Gastrocnemius medialis (tissue), 4 donors: ENCODE results near the gene PLAC1. TPM values are rescaled to one million over a fixed set of nuclear protein-coding genes. Genes with fewer than 3 reads are reported as not detected.

Experiments
- ATAC-seq, 2 donors: fragments of 150-250 bp; one replicate each; pipeline ENCODE4 v1.9.1; 2016
- DNase-seq, 2 donors: peaks; one replicate each; pipeline ENCODE4 v3.0.0-alpha.2; 2019
- H3K27ac ChIP-seq, 4 donors: fragments of 200-600 bp; sonication (generic); 1 replicate in 1 of 4; 2 replicates in 3 of 4; pipeline ENCODE4 v1.5.1; 2016 to 2018; ENCODE audit warnings: mild to moderate bottlenecking in 2 of 4, moderate library complexity in 1 of 4
- H3K27me3 ChIP-seq, 3 donors: fragments of 200-600 bp; sonication (generic) in 2 of 3; 1 replicate in 1 of 3; 2 replicates in 2 of 3; pipeline versions ENCODE4 v1.5.1 to v1.6.0; 2016 to 2019; ENCODE audit warnings: mild to moderate bottlenecking in 1 of 3, moderate library complexity in 1 of 3
- H3K36me3 ChIP-seq, 2 donors: fragments of 200-600 bp; sonication (generic) in 1 of 2; one replicate each; pipeline ENCODE4 v1.5.1; 2017 to 2018
- H3K4me1 ChIP-seq, 2 donors: fragments of 200-600 bp; sonication (generic) in 1 of 2; one replicate each; pipeline ENCODE4 v1.5.1; 2016 to 2017; ENCODE audit warnings: mild to moderate bottlenecking in 2 of 2
- H3K4me3 ChIP-seq, 4 donors: fragments of 200-600 bp; sonication (generic) in 3 of 4; 1 replicate in 1 of 4; 2 replicates in 3 of 4; pipeline ENCODE4 v1.5.1; 2016 to 2019; ENCODE audit warnings: mild to moderate bottlenecking in 2 of 4
- H3K9me3 ChIP-seq, 3 donors: fragments of 200-600 bp; sonication (generic) in 2 of 3; 1 replicate in 1 of 3; 2 replicates in 2 of 3; pipeline ENCODE4 v1.5.1; 2016 to 2019
- POLR2A ChIP-seq, 2 donors: fragments of 450-650 bp; IDR thresholded peaks; one replicate each; pipeline ENCODE4 v1.6.1; 2017; ENCODE audit warnings: antibody characterized with exemption in 2 of 2, mild to moderate bottlenecking in 2 of 2, moderate library complexity in 2 of 2
- in situ Hi-C, 4 donors: fragments of 200-750 bp; cut with MboI; loops; one replicate each; pipeline versions ENCODE4 v1.15.0 to v1.8.0; 2017; ENCODE audit warnings: low sequenced_read_pairs in 4 of 4
- intact Hi-C: fragments of 100-400 bp; cut with DNase I; formaldehyde crosslinking; loops from one replicate; pipeline ENCODE4 v1.15.1; 2023; ENCODE audit warnings: low total_unique reads
- total RNA-seq, 4 donors: library from RNA; depleted of rRNA; stranded (reverse); fragments of >200 nt; gene quantifications; one replicate each; pipeline versions ENCODE4 v1.1.0 to v1.2.3, GENCODE V29; 2016
- TF ChIP-seq, protein P1 (sequence below), 5 experiments: fragments of 450-650 bp in 3 of 5; fragments of 200-600 bp in 2 of 5; sonication (generic) in 2 of 5; IDR thresholded peaks in 4 of 5; conservative IDR thresholded peaks in 1 of 5; 1 replicate in 4 of 5; 2 replicates in 1 of 5; pipeline ENCODE4 v1.5.1; 2016 to 2019; ENCODE audit warnings: antibody characterized with exemption in 5 of 5, mild to moderate bottlenecking in 3 of 5, moderate library complexity in 3 of 5

Gene PLAC1
- total RNA-seq, 4 donors from 2014 or later = not detected

DNA sequence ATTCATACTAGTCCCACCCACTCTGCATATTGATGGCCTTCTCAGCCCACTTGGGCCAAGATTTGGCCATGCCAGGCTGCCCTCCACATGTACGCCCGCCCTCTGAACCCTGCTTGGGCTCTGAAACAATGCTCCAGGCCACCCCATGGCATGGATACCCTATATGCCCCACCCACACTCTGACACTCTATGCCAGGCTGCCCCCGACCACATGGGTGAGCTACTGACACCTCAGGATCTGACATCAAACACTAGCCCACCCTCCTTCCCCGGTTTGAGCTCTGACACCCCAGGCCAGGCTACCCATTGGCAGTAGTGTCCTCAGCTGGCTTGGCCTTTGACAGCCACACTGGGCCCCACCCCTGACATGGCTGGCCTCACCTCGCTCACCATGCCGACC, 128.8 kb downstream of the PLAC1 start:
- H3K4me3 ChIP-seq = no peak overlapping the region
- no peaks in the 10 kb centered on the region for H3K27me3 ChIP-seq
- H3K9me3 ChIP-seq = no peaks in the 10 kb centered on the region
- no peaks in the 10 kb centered on the region for H3K4me1 ChIP-seq
- in situ Hi-C loops = loop anchor here in 1 of 4 donors (10.0 kb wide), 1 partner anchor 225 kb away; no protein-coding TSS in a partner anchor
- DNase-seq (no peak), ATAC-seq (no peak)
- no peaks in the 10 kb centered on the region for H3K36me3 ChIP-seq
- intact Hi-C loops = no loop called here
- TF ChIP-seq POLR2A (IDR thresholded peaks at IDR 0.05) = no peak
- TF ChIP-seq, protein P1, sequence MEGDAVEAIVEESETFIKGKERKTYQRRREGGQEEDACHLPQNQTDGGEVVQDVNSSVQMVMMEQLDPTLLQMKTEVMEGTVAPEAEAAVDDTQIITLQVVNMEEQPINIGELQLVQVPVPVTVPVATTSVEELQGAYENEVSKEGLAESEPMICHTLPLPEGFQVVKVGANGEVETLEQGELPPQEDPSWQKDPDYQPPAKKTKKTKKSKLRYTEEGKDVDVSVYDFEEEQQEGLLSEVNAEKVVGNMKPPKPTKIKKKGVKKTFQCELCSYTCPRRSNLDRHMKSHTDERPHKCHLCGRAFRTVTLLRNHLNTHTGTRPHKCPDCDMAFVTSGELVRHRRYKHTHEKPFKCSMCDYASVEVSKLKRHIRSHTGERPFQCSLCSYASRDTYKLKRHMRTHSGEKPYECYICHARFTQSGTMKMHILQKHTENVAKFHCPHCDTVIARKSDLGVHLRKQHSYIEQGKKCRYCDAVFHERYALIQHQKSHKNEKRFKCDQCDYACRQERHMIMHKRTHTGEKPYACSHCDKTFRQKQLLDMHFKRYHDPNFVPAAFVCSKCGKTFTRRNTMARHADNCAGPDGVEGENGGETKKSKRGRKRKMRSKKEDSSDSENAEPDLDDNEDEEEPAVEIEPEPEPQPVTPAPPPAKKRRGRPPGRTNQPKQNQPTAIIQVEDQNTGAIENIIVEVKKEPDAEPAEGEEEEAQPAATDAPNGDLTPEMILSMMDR (IDR thresholded peaks at IDR 0.05 in 4 of 5, conservative IDR thresholded peaks at IDR 0.05 in 1 of 5) = no peak
- no peak overlapping the region for H3K27ac ChIP-seq

DNA sequence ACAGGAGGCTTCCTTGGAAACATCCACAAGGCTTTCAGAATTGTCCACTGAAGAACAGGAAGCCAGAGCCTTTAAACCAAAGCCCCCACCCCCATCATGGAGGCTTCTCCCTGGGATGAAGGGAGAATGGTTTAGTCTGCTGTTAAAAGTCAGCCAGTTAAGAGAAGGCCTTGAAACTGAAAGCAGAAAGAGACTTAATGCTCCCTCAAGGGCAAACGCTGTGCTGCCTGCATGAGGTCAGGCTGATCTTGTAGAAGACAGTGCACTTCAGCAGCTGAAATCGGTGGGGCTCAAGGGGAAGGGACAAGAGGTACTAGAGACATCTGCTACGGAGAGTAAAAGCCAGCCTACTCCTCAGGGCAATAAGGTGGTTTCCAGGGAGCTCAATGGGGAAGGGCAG, 129.3 kb downstream of the PLAC1 start:
- intact Hi-C loops = no loop called here
- no peak overlapping the region for H3K4me3 ChIP-seq
- no peaks in the 10 kb centered on the region for H3K27me3 ChIP-seq
- no peak for ATAC-seq
- DNase-seq = no peak
- no peak overlapping the region for H3K27ac ChIP-seq
- H3K4me1 ChIP-seq = no peaks in the 10 kb centered on the region
- no peaks in the 10 kb centered on the region for H3K9me3 ChIP-seq
- no peaks in the 10 kb centered on the region for H3K36me3 ChIP-seq
- TF ChIP-seq POLR2A (IDR thresholded peaks at IDR 0.05) = no peak
- TF ChIP-seq, protein P1 (IDR thresholded peaks at IDR 0.05 in 4 of 5, conservative IDR thresholded peaks at IDR 0.05 in 1 of 5) = no peak
- in situ Hi-C loops = loop anchor here in 1 of 4 donors (10.0 kb wide), 1 partner anchor 226 kb away; no protein-coding TSS in a partner anchor

DNA sequence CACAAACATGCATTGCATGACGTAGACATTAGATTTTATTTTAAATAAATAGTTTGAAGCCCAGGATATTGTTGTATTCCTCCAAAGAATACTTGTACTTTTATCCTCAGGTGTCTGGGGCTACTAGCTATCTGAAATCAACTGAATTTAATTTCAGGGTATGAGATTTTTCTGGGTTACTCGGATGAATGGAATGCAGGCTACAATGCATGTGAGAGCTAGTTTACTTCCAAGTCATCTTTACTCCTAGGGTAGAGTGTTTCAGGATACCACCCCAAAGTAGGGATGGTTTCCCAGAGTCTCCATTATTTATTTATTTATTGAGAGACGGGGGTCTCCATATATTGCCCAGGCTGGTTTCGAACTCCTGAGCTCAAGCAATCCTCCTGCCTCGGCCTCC, 131.9 kb downstream of the PLAC1 start:
- no peaks in the 10 kb centered on the region for H3K4me1 ChIP-seq
- DNase-seq (no peak), ATAC-seq (no peak)
- no peak overlapping the region for H3K27ac ChIP-seq
- intact Hi-C loops (no loop called here), in situ Hi-C loops (loop anchor here in 1 of 4 donors (10.0 kb wide), 1 partner anchor 228 kb away; no protein-coding TSS in a partner anchor)
- H3K27me3 ChIP-seq = no peaks in the 10 kb centered on the region
- TF ChIP-seq POLR2A (IDR thresholded peaks at IDR 0.05) = no peak
- TF ChIP-seq, protein P1 (IDR thresholded peaks at IDR 0.05 in 4 of 5, conservative IDR thresholded peaks at IDR 0.05 in 1 of 5) = no peak
- no peak overlapping the region for H3K4me3 ChIP-seq
- no peaks in the 10 kb centered on the region for H3K9me3 ChIP-seq
- H3K36me3 ChIP-seq = no peaks in the 10 kb centered on the region

DNA sequence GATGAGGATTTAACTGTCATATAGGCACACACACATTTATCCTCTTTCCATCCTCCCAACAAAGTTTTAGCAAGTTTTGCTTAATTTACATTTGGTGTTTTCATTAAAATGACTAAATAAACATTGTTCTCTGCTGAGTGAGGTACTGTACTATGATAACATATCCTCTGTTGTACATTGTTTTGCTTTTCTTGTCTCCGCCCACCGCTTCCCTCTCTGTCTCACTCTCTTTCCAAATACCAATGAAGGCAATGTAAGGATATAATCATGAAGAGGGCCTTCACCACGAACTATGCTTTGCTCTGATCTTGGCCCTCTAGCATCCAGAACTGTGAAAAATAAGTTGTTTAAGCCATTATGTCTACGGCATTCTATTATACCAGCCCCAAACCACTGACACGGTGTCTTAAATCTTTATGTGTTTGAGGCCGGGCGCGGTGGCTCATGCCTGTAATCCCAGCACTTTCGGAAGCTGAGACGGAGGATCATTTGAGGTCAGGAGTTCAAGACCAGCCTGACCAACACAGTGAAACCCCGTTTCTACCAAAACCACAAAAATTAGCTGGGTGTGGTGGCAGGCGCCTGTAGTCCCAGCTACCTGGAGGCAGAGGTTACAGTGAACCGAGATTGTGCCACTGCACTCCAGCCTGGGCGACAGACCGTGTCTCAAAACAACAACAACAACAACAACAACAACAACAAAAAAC, 133.0 kb downstream of the PLAC1 start:
- in situ Hi-C loops = loop anchor here in 1 of 4 donors (10.0 kb wide), 1 partner anchor 230 kb away; no protein-coding TSS in a partner anchor
- H3K9me3 ChIP-seq = no peaks in the 10 kb centered on the region
- H3K4me1 ChIP-seq = no peaks in the 10 kb centered on the region
- no peak for DNase-seq
- TF ChIP-seq, protein P1 (IDR thresholded peaks at IDR 0.05 in 4 of 5, conservative IDR thresholded peaks at IDR 0.05 in 1 of 5) = no peak
- no peak for TF ChIP-seq POLR2A (IDR thresholded peaks at IDR 0.05)
- H3K4me3 ChIP-seq = no peak overlapping the region
- intact Hi-C loops = no loop called here
- H3K27me3 ChIP-seq = no peaks in the 10 kb centered on the region
- H3K36me3 ChIP-seq = no peaks in the 10 kb centered on the region
- H3K27ac ChIP-seq = no peak overlapping the region
- ATAC-seq = no peak
